Thyroid gland (tissue), 4 donors: ENCODE data around the gene PLCB4. TPM values are rescaled to one million over a fixed set of nuclear protein-coding genes. Genes with fewer than 3 reads are reported as not detected.

ENCODE experiments used
- DNase-seq, 2 donors: peaks; one replicate each; pipeline ENCODE4 v3.0.0-alpha.2; 2019
- H3K27ac ChIP-seq, 3 donors: fragments of 200-600 bp; sonication (generic); 1 replicate in 2 of 3; 2 replicates in 1 of 3; pipeline ENCODE4 v1.5.1; 2016 to 2019; ENCODE audit warnings: mild to moderate bottlenecking in 1 of 3, moderate library complexity in 1 of 3
- H3K27me3 ChIP-seq: fragments of 200-600 bp; sonication (generic); one replicate; pipeline ENCODE4 v1.5.1; 2019
- H3K36me3 ChIP-seq, 2 donors: fragments of 200-600 bp; sonication (generic); one replicate each; pipeline ENCODE4 v1.5.1; 2016 to 2019
- H3K4me1 ChIP-seq, 2 donors: fragments of 200-600 bp; sonication (generic); one replicate each; pipeline ENCODE4 v1.5.1; 2017 to 2019
- H3K4me3 ChIP-seq, 3 donors: fragments of 200-600 bp; sonication (generic); replicated peaks in 1 of 3; 1 replicate in 2 of 3; 2 replicates in 1 of 3; pipeline ENCODE4 v1.5.1; 2016; ENCODE audit warnings: mild to moderate bottlenecking in 1 of 3
- H3K9me3 ChIP-seq: fragments of 200-600 bp; sonication (generic); one replicate; pipeline ENCODE4 v1.5.1; 2017
- CTCF ChIP-seq, 6 experiments: fragments of 200-600 bp in 3 of 6; fragments of 450-650 bp in 3 of 6; sonication (generic) in 3 of 6; IDR thresholded peaks; one replicate each; pipeline ENCODE4 v1.5.1; 2016 to 2019; ENCODE audit warnings: antibody characterized with exemption in 6 of 6, mild to moderate bottlenecking in 2 of 6, inconsistent platforms in 1 of 6, moderate library complexity in 1 of 6
- POLR2A ChIP-seq, 2 donors: fragments of 450-650 bp; IDR thresholded peaks; one replicate each; pipeline ENCODE4 v1.6.1; 2017; ENCODE audit warnings: antibody characterized with exemption in 2 of 2, mild to moderate bottlenecking in 2 of 2, moderate library complexity in 1 of 2
- WGBS, 2 donors: methylation state at CpG; one replicate each; pipeline ENCODE4 v1.1.5; 2017; 5-methylcytosine and 5-hydroxymethylcytosine counted together
- intact Hi-C: fragments of 100-400 bp; cut with DNase I; formaldehyde crosslinking; loops from one replicate; pipeline ENCODE4 v1.15.1; 2023
- total RNA-seq, 4 donors: library from RNA; depleted of rRNA; stranded (reverse); fragments of >200 nt; gene quantifications; one replicate each; pipeline ENCODE4 v1.2.3, GENCODE V29; 2016

The PLCB4 gene
- total RNA-seq, 4 donors from 2014 or later: 50.9 to 77.9 (median 67.9) TPM

- no peaks in the 10 kb centered on the region for H3K27me3 ChIP-seq
- no peaks in the 10 kb centered on the region for H3K36me3 ChIP-seq
- intact Hi-C loops: no loop called here
- no peak for DNase-seq
- H3K27ac ChIP-seq: no peak overlapping the region
- H3K4me1 ChIP-seq: peaks cover 12 to 20% of the 10 kb centered on the region in 2 donors
- no peaks in the 10 kb centered on the region for H3K9me3 ChIP-seq
- WGBS, 2 donors: 84 to 93% methylated on average over 1 of the region's 1 CpG
- H3K4me3 ChIP-seq: no peak overlapping the region
- no peak for TF ChIP-seq CTCF (IDR thresholded peaks at IDR 0.05)
- no peak for TF ChIP-seq POLR2A (IDR thresholded peaks at IDR 0.05)
Measured at GRCh38 chr20:9154464-9155024, 85.7 kb downstream of the PLCB4 start.

- Histone ChIP-seq H3K27ac (peak overlapping the region; percentile 32 to 68 (median 57)), H3K4me3 (no peak overlapping the region), H3K4me1 (peaks cover 26 to 30% of the 10 kb centered on the region in 2 donors), H3K9me3 (no peaks in the 10 kb centered on the region), H3K27me3 (no peaks in the 10 kb centered on the region), H3K36me3 (no peaks in the 10 kb centered on the region)
- intact Hi-C loops: no loop called here
- WGBS, 2 donors: 33 to 38% methylated on average over 4 of the region's 4 CpGs
- DNase-seq: peak; percentile 71 to 79
- no peak for TF ChIP-seq POLR2A (IDR thresholded peaks at IDR 0.05)
- TF ChIP-seq CTCF (IDR thresholded peaks at IDR 0.05): no peak
Measured at GRCh38 chr20:9156529-9157280, 87.8 kb downstream of the PLCB4 start.

GRCh38 chr20:9160331-9160730, 91.4 kb downstream of the PLCB4 start:
- no peak for TF ChIP-seq POLR2A (IDR thresholded peaks at IDR 0.05)
- TF ChIP-seq CTCF (IDR thresholded peaks at IDR 0.05): no peak
- Histone ChIP-seq H3K4me1 (peaks cover 27 to 36% of the 10 kb centered on the region in 2 donors), H3K9me3 (no peaks in the 10 kb centered on the region), H3K4me3 (no peak overlapping the region), H3K36me3 (no peaks in the 10 kb centered on the region), H3K27me3 (no peaks in the 10 kb centered on the region), H3K27ac (peak overlapping the region; percentile 40 to 83 (median 72))
- DNase-seq: peak; percentile 48 to 55
- 22 to 34% methylated on average over 6 of the region's 6 CpGs for WGBS, 2 donors
- intact Hi-C loops: no loop called here

GRCh38 chr20:9160757-9161156, 91.9 kb downstream of the PLCB4 start:
- intact Hi-C loops: no loop called here
- no peaks in the 10 kb centered on the region for H3K27me3 ChIP-seq
- TF ChIP-seq CTCF (IDR thresholded peaks at IDR 0.05): no peak
- peak in 1 of 2 donors; percentile 18 for TF ChIP-seq POLR2A (IDR thresholded peaks at IDR 0.05)
- DNase-seq: peak; percentile 32 to 44
- H3K4me3 ChIP-seq: no peak overlapping the region
- 11 to 15% methylated on average over 2 of the region's 2 CpGs for WGBS, 2 donors
- no peaks in the 10 kb centered on the region for H3K36me3 ChIP-seq
- peaks cover 29 to 40% of the 10 kb centered on the region in 2 donors for H3K4me1 ChIP-seq
- no peaks in the 10 kb centered on the region for H3K9me3 ChIP-seq
- peak overlapping the region; percentile 40 to 83 (median 72) for H3K27ac ChIP-seq

- 38 to 45% methylated on average over 4 of the region's 4 CpGs for WGBS, 2 donors
- Histone ChIP-seq H3K27ac (peak overlapping the region; percentile 40 to 83 (median 72)), H3K27me3 (no peaks in the 10 kb centered on the region), H3K4me3 (no peak overlapping the region), H3K36me3 (no peaks in the 10 kb centered on the region), H3K4me1 (peaks cover 29 to 42% of the 10 kb centered on the region in 2 donors), H3K9me3 (no peaks in the 10 kb centered on the region)
- intact Hi-C loops: no loop called here
- DNase-seq: peak; percentile 18 to 19
- no peak for TF ChIP-seq POLR2A (IDR thresholded peaks at IDR 0.05)
- TF ChIP-seq CTCF (IDR thresholded peaks at IDR 0.05): no peak
Measured at GRCh38 chr20:9161311-9161710, 92.4 kb downstream of the PLCB4 start.
